Measurements from ENCODE around the gene TTC9.

- TF ChIP-seq CTCF (conservative IDR thresholded peaks at IDR 0.05; ENCODE audit: low read depth, low read length) (no peak), EZH2 (IDR thresholded peaks at IDR 0.05; ENCODE audit: borderline replicate concordance, low read depth, low read length, poor library complexity, severe bottlenecking) (no peak)
These were observed 25.1 kb upstream of the TTC9 start for GRCh38 chr14:70616646-70617045.

All from A673 (cell line).